Progenitor cell of endocrine pancreas (in vitro differentiated cells): Measurements from ENCODE around the gene EXD1. TPM values are rescaled to one million over a fixed set of nuclear protein-coding genes. Genes with fewer than 3 reads are reported as not detected.

Experiments used
- DNase-seq: peaks from one replicate; pipeline ENCODE4 v3.0.0; 2021; ENCODE audit warnings: low spot score; ENCODE audit not compliant: unreplicated experiment
- H3K27ac Mint-ChIP-seq: 2 replicates; pipeline ENCODE4 v1.8.0; 2021; ENCODE audit warnings: mild to moderate bottlenecking, moderate library complexity, mixed read lengths
- H3K27me3 Mint-ChIP-seq: 2 replicates; pipeline ENCODE4 v1.8.0; 2021; ENCODE audit warnings: mixed read lengths
- H3K36me3 Mint-ChIP-seq: 2 replicates; pipeline ENCODE4 v1.8.0; 2022; ENCODE audit warnings: mixed read lengths; ENCODE audit not compliant: insufficient read depth
- H3K4me1 Mint-ChIP-seq: 2 replicates; pipeline ENCODE4 v1.8.0; 2021; ENCODE audit warnings: low read depth, mixed read lengths
- H3K4me3 Mint-ChIP-seq: 2 replicates; pipeline ENCODE4 v1.8.0; 2021; ENCODE audit warnings: low read depth, mild to moderate bottlenecking, moderate library complexity, mixed read lengths
- H3K9me3 Mint-ChIP-seq: 2 replicates; pipeline ENCODE4 v1.8.0; 2021; ENCODE audit warnings: low read depth, mixed read lengths
- long read RNA-seq: library from polyadenylated mRNA; unstranded; transcript quantifications from one replicate; pipeline ENCODE4 v2.0.0, GENCODE V29; 2020
- total RNA-seq: library from RNA; stranded (reverse); gene quantifications from 2 replicates; pipeline ENCODE4 v1.2.1, GENCODE V29; 2021
- TF ChIP-seq, protein P1 (sequence below): fragments of 200-600 bp; sonication (generic); IDR thresholded peaks from one replicate; pipeline ENCODE4 v1.5.0; 2021; ENCODE audit warnings: antibody characterized with exemption, mild to moderate bottlenecking; ENCODE audit not compliant: unreplicated experiment

EXD1 gene, protein sequence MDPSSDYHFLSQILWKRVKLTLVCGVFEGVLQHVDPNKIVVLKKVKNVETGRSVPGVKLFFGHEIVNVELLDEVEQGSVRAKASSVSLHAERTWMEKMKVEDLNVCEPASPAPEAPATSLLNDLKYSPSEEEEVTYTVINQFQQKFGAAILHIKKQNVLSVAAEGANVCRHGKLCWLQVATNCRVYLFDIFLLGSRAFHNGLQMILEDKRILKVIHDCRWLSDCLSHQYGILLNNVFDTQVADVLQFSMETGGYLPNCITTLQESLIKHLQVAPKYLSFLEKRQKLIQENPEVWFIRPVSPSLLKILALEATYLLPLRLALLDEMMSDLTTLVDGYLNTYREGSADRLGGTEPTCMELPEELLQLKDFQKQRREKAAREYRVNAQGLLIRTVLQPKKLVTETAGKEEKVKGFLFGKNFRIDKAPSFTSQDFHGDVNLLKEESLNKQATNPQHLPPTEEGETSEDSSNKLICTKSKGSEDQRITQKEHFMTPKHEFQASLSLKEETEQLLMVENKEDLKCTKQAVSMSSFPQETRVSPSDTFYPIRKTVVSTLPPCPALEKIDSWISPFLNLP
- not detected in 2 replicates for total RNA-seq
- long read RNA-seq = 0 reads

DNA sequence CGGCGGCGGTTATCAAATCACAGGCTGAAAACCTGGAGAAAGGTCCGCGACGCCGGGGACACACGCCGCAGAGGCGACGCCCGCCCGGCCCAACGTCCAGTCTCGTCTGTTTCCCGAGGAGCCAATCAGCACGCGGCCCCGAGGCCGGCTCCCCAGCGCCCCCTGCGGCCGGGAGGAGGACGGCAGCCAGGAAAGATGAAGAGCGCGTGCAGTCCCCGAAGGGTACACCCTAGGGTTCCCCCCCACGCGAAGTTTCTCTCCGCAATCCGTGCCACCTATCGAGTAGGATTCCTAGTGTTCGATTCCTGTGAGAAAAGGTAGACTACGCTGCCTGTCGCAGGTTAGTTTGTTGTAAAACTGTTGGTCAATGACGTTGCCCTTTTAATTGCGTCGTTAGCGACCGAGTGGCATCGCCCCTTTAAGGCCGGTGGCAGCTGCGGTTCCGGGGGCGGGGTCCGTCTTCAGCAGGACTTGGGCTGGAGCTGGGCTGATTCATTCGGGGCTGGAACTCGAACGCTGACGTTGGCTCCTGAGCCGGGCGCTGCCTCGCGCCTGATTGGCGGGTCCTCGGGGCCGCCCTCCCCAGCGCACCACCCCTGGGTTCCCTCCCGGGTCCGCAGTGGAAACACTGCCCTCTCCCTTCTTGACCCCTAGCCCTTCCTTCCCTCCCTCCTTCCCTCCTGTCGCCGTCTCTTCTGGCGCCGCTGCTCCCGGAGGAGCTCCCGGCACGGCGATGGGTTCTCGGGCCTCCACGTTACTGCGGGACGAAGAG, at the start of gene EXD1, which contains the start of gene CHP1:
Gene EXD1 (minus strand): TSS at position 108 of the 772 bp plus-strand sequence. CDS start 4,182 bp downstream, outside the sequence.
Gene CHP1 (plus strand): TSS at position 619 of the 772 bp plus-strand sequence. CDS start 115 bp downstream, at position 734.
- Mint-ChIP-seq H3K4me3 (peak within 1 kb of the TSS; percentile 91), H3K27ac (peak within 1 kb of the TSS; percentile 92), H3K4me1 (peaks cover 13% of the 10 kb centered on the region), H3K36me3 (no peaks in the 10 kb centered on the region), H3K9me3 (no peaks in the 10 kb centered on the region), H3K27me3 (no peaks in the 10 kb centered on the region)
- TF ChIP-seq, protein P1, sequence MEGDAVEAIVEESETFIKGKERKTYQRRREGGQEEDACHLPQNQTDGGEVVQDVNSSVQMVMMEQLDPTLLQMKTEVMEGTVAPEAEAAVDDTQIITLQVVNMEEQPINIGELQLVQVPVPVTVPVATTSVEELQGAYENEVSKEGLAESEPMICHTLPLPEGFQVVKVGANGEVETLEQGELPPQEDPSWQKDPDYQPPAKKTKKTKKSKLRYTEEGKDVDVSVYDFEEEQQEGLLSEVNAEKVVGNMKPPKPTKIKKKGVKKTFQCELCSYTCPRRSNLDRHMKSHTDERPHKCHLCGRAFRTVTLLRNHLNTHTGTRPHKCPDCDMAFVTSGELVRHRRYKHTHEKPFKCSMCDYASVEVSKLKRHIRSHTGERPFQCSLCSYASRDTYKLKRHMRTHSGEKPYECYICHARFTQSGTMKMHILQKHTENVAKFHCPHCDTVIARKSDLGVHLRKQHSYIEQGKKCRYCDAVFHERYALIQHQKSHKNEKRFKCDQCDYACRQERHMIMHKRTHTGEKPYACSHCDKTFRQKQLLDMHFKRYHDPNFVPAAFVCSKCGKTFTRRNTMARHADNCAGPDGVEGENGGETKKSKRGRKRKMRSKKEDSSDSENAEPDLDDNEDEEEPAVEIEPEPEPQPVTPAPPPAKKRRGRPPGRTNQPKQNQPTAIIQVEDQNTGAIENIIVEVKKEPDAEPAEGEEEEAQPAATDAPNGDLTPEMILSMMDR = peak; percentile 95
- DNase-seq = peak; percentile 84

GRCh38 chr15:41279535-41280283, 49.2 kb upstream of the EXD1 start:
- peaks cover 21% of the 10 kb centered on the region for H3K36me3 Mint-ChIP-seq
- H3K4me3 Mint-ChIP-seq = no peak overlapping the region
- no peaks in the 10 kb centered on the region for H3K27me3 Mint-ChIP-seq
- H3K4me1 Mint-ChIP-seq = peaks cover 3% of the 10 kb centered on the region
- TF ChIP-seq, protein P1 = no peak
- H3K27ac Mint-ChIP-seq = no peak overlapping the region
- DNase-seq = no peak
- H3K9me3 Mint-ChIP-seq = no peaks in the 10 kb centered on the region

- H3K9me3 Mint-ChIP-seq = no peaks in the 10 kb centered on the region
- H3K27me3 Mint-ChIP-seq = no peaks in the 10 kb centered on the region
- no peak overlapping the region for H3K27ac Mint-ChIP-seq
- no peak for DNase-seq
- peaks cover under 1% of the 10 kb centered on the region for H3K4me1 Mint-ChIP-seq
- TF ChIP-seq, protein P1 = no peak
- no peak overlapping the region for H3K4me3 Mint-ChIP-seq
- H3K36me3 Mint-ChIP-seq = peaks cover 21% of the 10 kb centered on the region
Observed at GRCh38 chr15:41278319-41278718, 47.8 kb upstream of the EXD1 start.

GRCh38 chr15:41276831-41277230, 46.3 kb upstream of the EXD1 start:
- Mint-ChIP-seq H3K4me1 (no peaks in the 10 kb centered on the region), H3K4me3 (no peak overlapping the region), H3K36me3 (peaks cover 22% of the 10 kb centered on the region), H3K9me3 (no peaks in the 10 kb centered on the region), H3K27ac (no peak overlapping the region), H3K27me3 (no peaks in the 10 kb centered on the region)
- no peak for DNase-seq
- TF ChIP-seq, protein P1 = no peak
